ENCODE measurements around the gene PTDSS2.

GRCh38 chr11:460331-461199, 10.5 kb downstream of the PTDSS2 start:
- TF ChIP-seq CTCF (IDR thresholded peaks at IDR 0.05; ENCODE audit: low read length), result no peak
- TF ChIP-seq EZH2 (IDR thresholded peaks at IDR 0.05; ENCODE audit: borderline replicate concordance, low read length), result no peak
